HepG2 (cell line): ENCODE data around the gene CIAO3. TPM values are rescaled to one million over a fixed set of nuclear protein-coding genes. Genes with fewer than 3 reads are reported as not detected.

Experiments
- ATAC-seq: fragments of 200-7000 bp; cut with Tn5 transposase; 3 replicates; pipeline ENCODE4 v1.9.1; 2020; ENCODE audit warnings: mild to moderate bottlenecking, moderate library complexity
- BruUV-seq: library from RNA; stranded (reverse); fragments of 400-500 nt; replicated peaks from 2 replicates; lab custom pipeline; 2021; lab: Mats Ljungman, UMichigan
- CTCF ChIA-PET: fragments of 300-600 bp; formaldehyde crosslinking; extraction: SDS; loops from one replicate; lab custom pipeline; 2021; ENCODE audit warnings: low total read pairs, inconsistent platforms, low intra/inter-chr PET ratio; lab: Yijun Ruan, JAX
- POLR2A ChIA-PET: fragments of 350-600 bp; sonication (Branson Sonifier 250); formaldehyde crosslinking; loops from one replicate; lab custom pipeline; 2020; ENCODE audit warnings: antibody characterized with exemption, inconsistent platforms; lab: Yijun Ruan, JAX
- DNase-seq: peaks from one replicate; pipeline ENCODE4 v3.0.0-alpha.2; 2015; ENCODE audit warnings: low spot score
- FAIRE-seq: peaks from 3 replicates; lab custom pipeline; 2011; peaks lifted over from hg19 to GRCh38; lab: Jason Lieb, UNC
- H2AFZ ChIP-seq: one replicate; pipeline ENCODE4 v1.6.1; 2011; ENCODE audit warnings: low read length, inconsistent platforms
- H3K27ac ChIP-seq: fragments of 300-600 bp; 3 replicates; pipeline ENCODE4 v1.8.0; 2011; ENCODE audit warnings: mixed run types, mild to moderate bottlenecking, mixed read lengths, low read length, inconsistent platforms; ENCODE audit not compliant: insufficient read depth; ENCODE audit errors: extremely low read length
- H3K27me3 ChIP-seq, 2 experiments: fragments of 200-600 bp in 1 of 2; 2 replicates in 1 of 2; 3 replicates in 1 of 2; pipeline versions ENCODE4 v1.6.0 to v1.8.0; 2011; ENCODE audit warnings: low read length in 2 of 2, mild to moderate bottlenecking in 2 of 2, moderate library complexity in 2 of 2, inconsistent platforms in 1 of 2; ENCODE audit not compliant: insufficient read depth in 2 of 2, control insufficient read depth in 1 of 2
- H3K36me3 ChIP-seq, 2 experiments: fragments of 200-600 bp in 1 of 2; replicated peaks in 1 of 2; 2 replicates in 1 of 2; 3 replicates in 1 of 2; pipeline versions ENCODE4 v1.5.1 to v1.8.0; 2011; ENCODE audit warnings: low read length in 2 of 2, inconsistent platforms in 1 of 2; ENCODE audit not compliant: insufficient read depth in 2 of 2, control insufficient read depth in 1 of 2
- H3K4me1 ChIP-seq: 2 replicates; pipeline ENCODE4 v1.5.1; 2012; ENCODE audit warnings: low read length, inconsistent platforms; ENCODE audit not compliant: insufficient read depth
- H3K4me2 ChIP-seq: 2 replicates; pipeline ENCODE4 v1.6.0; 2011; ENCODE audit warnings: low read depth, low read length, inconsistent platforms
- H3K4me3 ChIP-seq, 3 experiments: fragments of 200-600 bp in 1 of 3; sonication (generic), shearing (Covaris generic) in 1 of 3; replicated peaks in 1 of 3; 2 replicates each; pipeline ENCODE4 v1.5.1; 2011 to 2016; ENCODE audit warnings: low read length in 3 of 3, inconsistent platforms in 2 of 3, low read depth in 2 of 3, mild to moderate bottlenecking in 2 of 3, control low read depth in 1 of 3, mixed read lengths in 1 of 3; ENCODE audit not compliant: insufficient read depth in 1 of 3
- H3K79me2 ChIP-seq: one replicate; pipeline ENCODE4 v1.6.1; 2011; ENCODE audit warnings: low read length, inconsistent platforms; ENCODE audit not compliant: insufficient read depth
- H3K9ac ChIP-seq: 2 replicates; pipeline ENCODE4 v1.6.0; 2011; ENCODE audit warnings: mild to moderate bottlenecking, low read depth, low read length, inconsistent platforms; ENCODE audit not compliant: insufficient read depth
- H3K9me3 ChIP-seq: 2 replicates; pipeline ENCODE4 v1.5.1; 2012; ENCODE audit warnings: mild to moderate bottlenecking, low read length
- H4K20me1 ChIP-seq: 2 replicates; pipeline ENCODE4 v1.6.0; 2011; ENCODE audit warnings: inconsistent platforms, mild to moderate bottlenecking, low read length, moderate library complexity; ENCODE audit not compliant: insufficient read depth
- CCDC6 ChIP-seq: sonication (generic); formaldehyde crosslinking; IDR thresholded peaks from 2 replicates; pipeline ENCODE4 v1.8.1; 2022; ENCODE audit warnings: mild to moderate bottlenecking, missing genetic modification reagents, moderate library complexity
- KDM5B ChIP-seq: sonication (generic); formaldehyde crosslinking; IDR thresholded peaks from 2 replicates; pipeline ENCODE4 v1.4.0; 2020; ENCODE audit warnings: missing genetic modification reagents, mild to moderate bottlenecking, borderline replicate concordance
- KLF9 ChIP-seq: IDR thresholded peaks from 2 replicates; pipeline ENCODE4 v1.6.1; 2016; ENCODE audit warnings: low read depth
- MBD4 ChIP-seq: IDR thresholded peaks from 2 replicates; pipeline ENCODE4 v1.6.1; 2012; ENCODE audit warnings: low read length, inconsistent platforms, borderline replicate concordance
- MYC ChIP-seq: sonication (generic); formaldehyde crosslinking; IDR thresholded peaks from 2 replicates; pipeline ENCODE4 v1.9.0; 2021; ENCODE audit warnings: missing genetic modification reagents, borderline replicate concordance
- NCOR1 ChIP-seq: fragments of 200-600 bp; sonication (generic); IDR thresholded peaks from 2 replicates; pipeline ENCODE4 v1.7.0; 2017; ENCODE audit warnings: antibody characterized with exemption, low read length, borderline replicate concordance
- PHF21A ChIP-seq: sonication (generic); formaldehyde crosslinking; IDR thresholded peaks from 2 replicates; pipeline ENCODE4 v1.5.0; 2020; ENCODE audit warnings: mild to moderate bottlenecking, missing genetic modification reagents
- RORA ChIP-seq: sonication (generic); formaldehyde crosslinking; IDR thresholded peaks from 2 replicates; pipeline ENCODE4 v1.5.0; 2020; ENCODE audit warnings: mild to moderate bottlenecking, missing genetic modification reagents, moderate library complexity
- ZBTB7B ChIP-seq: sonication (generic); formaldehyde crosslinking; IDR thresholded peaks from 2 replicates; pipeline ENCODE4 v1.4.0; 2020; ENCODE audit warnings: missing genetic modification reagents
- ZNF207 ChIP-seq: fragments of 450-650 bp; IDR thresholded peaks from 2 replicates; pipeline ENCODE4 v1.6.1; 2016; ENCODE audit warnings: antibody characterized with exemption, borderline replicate concordance
- ZNF232 ChIP-seq: sonication (generic); formaldehyde crosslinking; IDR thresholded peaks from 2 replicates; pipeline ENCODE4 v1.4.0; 2020; ENCODE audit warnings: missing genetic modification reagents, borderline replicate concordance
- ZNF44 ChIP-seq: sonication (generic); formaldehyde crosslinking; IDR thresholded peaks from 2 replicates; pipeline ENCODE4 v1.5.1; 2020; ENCODE audit warnings: mild to moderate bottlenecking, missing genetic modification reagents
- ZNF441 ChIP-seq: sonication (generic); formaldehyde crosslinking; IDR thresholded peaks from 2 replicates; pipeline ENCODE4 v1.7.0; 2021; ENCODE audit warnings: missing genetic modification reagents, borderline replicate concordance
- ZNF547 ChIP-seq: sonication (generic); formaldehyde crosslinking; IDR thresholded peaks from 2 replicates; pipeline ENCODE4 v1.5.1; 2020; ENCODE audit warnings: mild to moderate bottlenecking, missing genetic modification reagents
- ZNF552 ChIP-seq: sonication (generic); formaldehyde crosslinking; IDR thresholded peaks from 2 replicates; pipeline ENCODE4 v1.9.0; 2022; ENCODE audit warnings: missing genetic modification reagents, mild to moderate bottlenecking, borderline replicate concordance
- ZNF558 ChIP-seq: sonication (generic); formaldehyde crosslinking; IDR thresholded peaks from 2 replicates; pipeline ENCODE4 v1.9.0; 2022; ENCODE audit warnings: mild to moderate bottlenecking, missing genetic modification reagents, borderline replicate concordance
- ZNF792 ChIP-seq: IDR thresholded peaks from 2 replicates; pipeline ENCODE4 v1.6.1; 2016
- ZNF891 ChIP-seq: sonication (generic); formaldehyde crosslinking; IDR thresholded peaks from 2 replicates; pipeline ENCODE4 v1.5.0; 2020; ENCODE audit warnings: mild to moderate bottlenecking, missing genetic modification reagents
- ZSCAN5A ChIP-seq: sonication (generic); formaldehyde crosslinking; IDR thresholded peaks from 2 replicates; pipeline ENCODE4 v1.8.0; 2022; ENCODE audit warnings: mild to moderate bottlenecking, missing genetic modification reagents, borderline replicate concordance
- WGBS: methylation state at CpG from one replicate; pipeline ENCODE4 v1.1.6; 2017; ENCODE audit warnings: low lambda C conversion rate; 5-methylcytosine and 5-hydroxymethylcytosine counted together
- in situ Hi-C: cut with HindIII; loops from 2 replicates; pipeline ENCODE4 v1.10.0; 2017; ENCODE audit warnings: low pct_unique_long_range_greater_than_20kb; ENCODE audit not compliant: extremely low pct_ligation_motif_present
- intact Hi-C: fragments of 100-400 bp; cut with micrococcal nuclease; formaldehyde crosslinking; loops from one replicate; pipeline ENCODE4 v1.10.0; 2022; ENCODE audit not compliant: unreplicated experiment
- polyA plus RNA-seq, 8 experiments: library from polyadenylated mRNA; depleted of rRNA in 3 of 8; stranded (reverse) in 7 of 8; unstranded in 1 of 8; fragments of >200 nt; fragmentation: Illumina TruSeq in 4 of 8; extraction: Trizol in 4 of 8; gene quantifications; 2 replicates each; pipeline versions ENCODE4 v1.2.1 to v1.2.3, GENCODE V29; 2011 to 2016; ENCODE audit warnings: low read depth in 4 of 8, missing spikeins in 1 of 8, mixed read lengths in 1 of 8; ENCODE audit not compliant: insufficient read depth in 1 of 8
- total RNA-seq, 5 experiments: library from RNA; depleted of rRNA; stranded (reverse); fragments of >200 nt; fragmentation: Illumina TruSeq; extraction: Trizol; gene quantifications; 2 replicates each; pipeline ENCODE4 v1.2.3, GENCODE V29; 2016; ENCODE audit warnings: low read depth in 1 of 5
- TF ChIP-seq, protein P1 (sequence below): sonication (generic); formaldehyde crosslinking; IDR thresholded peaks from 2 replicates; pipeline ENCODE4 v1.4.0; 2020; ENCODE audit warnings: missing genetic modification reagents, borderline replicate concordance

Gene CIAO3
- total and polyA plus RNA-seq, 2 of the 13 experiments (the other 11 are each of a cell fraction or from before 2014, with no cell fraction given), result 21.7 to 25.0 TPM

DNA sequence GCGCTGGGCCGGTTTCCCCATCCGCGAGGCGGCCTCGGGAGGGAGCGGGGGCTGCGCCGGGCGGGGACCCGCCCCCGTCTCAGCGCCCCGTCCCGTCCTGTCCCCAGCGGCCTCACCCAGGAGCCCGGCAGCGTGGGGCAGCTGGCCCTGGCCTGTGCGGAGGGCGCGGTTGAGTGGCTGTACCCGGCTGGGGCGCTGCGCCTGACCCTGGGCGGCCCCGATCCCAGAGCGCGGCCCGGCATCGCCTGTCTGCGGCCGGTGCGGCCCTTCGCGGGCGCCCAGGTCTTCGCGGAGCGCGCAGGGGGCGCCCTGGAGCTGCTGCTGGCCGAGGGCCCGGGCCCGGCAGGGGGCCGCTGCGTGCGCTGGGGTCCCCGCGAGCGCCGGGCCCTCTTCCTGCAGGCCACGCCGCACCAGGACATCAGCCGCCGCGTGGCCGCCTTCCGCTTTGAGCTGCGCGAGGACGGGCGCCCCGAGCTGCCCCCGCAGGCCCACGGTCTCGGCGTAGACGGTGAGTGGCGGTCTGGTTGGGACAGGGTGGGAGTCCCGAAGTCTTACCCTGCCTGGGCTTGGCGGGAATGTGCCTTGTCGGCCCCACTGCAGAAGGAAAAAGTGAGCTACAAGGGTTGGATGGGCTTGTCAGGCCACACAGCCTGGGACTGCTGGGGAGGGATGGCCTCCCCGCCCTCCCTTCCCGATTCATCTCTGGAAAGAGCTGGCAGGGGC, 25.2 kb downstream of the CIAO3 start:
- in situ Hi-C loops (no loop called here), intact Hi-C loops (no loop called here)
- Histone ChIP-seq H3K79me2 (peaks cover 3% of the 10 kb centered on the region), H3K9ac (peak overlapping the region; percentile 54), H3K27ac (peak overlapping the region; percentile 45), H3K36me3 (no peaks in the 10 kb centered on the region), H3K9me3 (no peaks in the 10 kb centered on the region), H3K4me2 (peak overlapping the region; percentile 92), H4K20me1 (peaks cover 5% of the 10 kb centered on the region), H3K4me3 (peak overlapping the region; percentile 58 to 77 (median 66); a peak in 5 of 6 replicates), H2AFZ (no peak overlapping the region), H3K27me3 (peaks cover 0 to 8% of the 10 kb centered on the region in 2 experiments; a peak in 2 of 5 replicates), H3K4me1 (peaks cover 51% of the 10 kb centered on the region)
- ChIA-PET CTCF (no interaction called here), POLR2A (interaction anchor here (1.0 to 2.4 kb wide), 11 partner anchors 10 to 73 kb away, joined by 3 to 14 read pairs (median 6); partner anchors contain the start of genes CCDC78, CHTF18, CIAO3 and HAGHL)
- 0% methylated on average over 3 of the region's 74 CpGs for WGBS
- ATAC-seq, result peak; percentile 38
- no peak for FAIRE-seq
- DNase-seq, result no peak
- no TSS peak for BruUV-seq
- TF ChIP-seq, protein P1, sequence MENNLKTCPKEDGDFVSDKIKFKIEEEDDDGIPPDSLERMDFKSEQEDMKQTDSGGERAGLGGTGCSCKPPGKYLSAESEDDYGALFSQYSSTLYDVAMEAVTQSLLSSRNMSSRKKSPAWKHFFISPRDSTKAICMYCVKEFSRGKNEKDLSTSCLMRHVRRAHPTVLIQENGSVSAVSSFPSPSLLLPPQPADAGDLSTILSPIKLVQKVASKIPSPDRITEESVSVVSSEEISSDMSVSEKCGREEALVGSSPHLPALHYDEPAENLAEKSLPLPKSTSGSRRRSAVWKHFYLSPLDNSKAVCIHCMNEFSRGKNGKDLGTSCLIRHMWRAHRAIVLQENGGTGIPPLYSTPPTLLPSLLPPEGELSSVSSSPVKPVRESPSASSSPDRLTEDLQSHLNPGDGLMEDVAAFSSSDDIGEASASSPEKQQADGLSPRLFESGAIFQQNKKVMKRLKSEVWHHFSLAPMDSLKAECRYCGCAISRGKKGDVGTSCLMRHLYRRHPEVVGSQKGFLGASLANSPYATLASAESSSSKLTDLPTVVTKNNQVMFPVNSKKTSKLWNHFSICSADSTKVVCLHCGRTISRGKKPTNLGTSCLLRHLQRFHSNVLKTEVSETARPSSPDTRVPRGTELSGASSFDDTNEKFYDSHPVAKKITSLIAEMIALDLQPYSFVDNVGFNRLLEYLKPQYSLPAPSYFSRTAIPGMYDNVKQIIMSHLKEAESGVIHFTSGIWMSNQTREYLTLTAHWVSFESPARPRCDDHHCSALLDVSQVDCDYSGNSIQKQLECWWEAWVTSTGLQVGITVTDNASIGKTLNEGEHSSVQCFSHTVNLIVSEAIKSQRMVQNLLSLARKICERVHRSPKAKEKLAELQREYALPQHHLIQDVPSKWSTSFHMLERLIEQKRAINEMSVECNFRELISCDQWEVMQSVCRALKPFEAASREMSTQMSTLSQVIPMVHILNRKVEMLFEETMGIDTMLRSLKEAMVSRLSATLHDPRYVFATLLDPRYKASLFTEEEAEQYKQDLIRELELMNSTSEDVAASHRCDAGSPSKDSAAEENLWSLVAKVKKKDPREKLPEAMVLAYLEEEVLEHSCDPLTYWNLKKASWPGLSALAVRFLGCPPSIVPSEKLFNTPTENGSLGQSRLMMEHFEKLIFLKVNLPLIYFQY (CRISPR knock-in tag), result no peak
- TF ChIP-seq PHF21A (CRISPR knock-in tag) (peak; percentile 25; the same call in 1 of the 2 replicates), ZNF891 (CRISPR knock-in tag) (0 out of 2 replicates have a peak, but pooled peaks have one; percentile 37), RORA (CRISPR knock-in tag) (no peak), ZNF441 (CRISPR knock-in tag) (no peak), ZNF552 (no peak), ZNF547 (CRISPR knock-in tag) (no peak), ZNF232 (CRISPR knock-in tag) (no peak), ZNF207 (no peak), NCOR1 (no peak), KDM5B (CRISPR knock-in tag) (no peak), CCDC6 (CRISPR knock-in tag) (no peak), ZNF792 (CRISPR knock-in tag) (no peak), MYC (0 out of 2 replicates have a peak, but pooled peaks have one; percentile 12), ZNF44 (CRISPR knock-in tag) (no peak), ZBTB7B (CRISPR knock-in tag) (no peak), KLF9 (no peak), MBD4 (no peak), ZNF558 (0 out of 2 replicates have a peak, but pooled peaks have one; percentile 33), ZSCAN5A (no peak)
